GM10266 (cell line): Measurements from ENCODE around the gene TRIO.

Source experiments
- DNase-seq: peaks from one replicate; pipeline ENCODE4 v3.0.0; 2012; ENCODE audit errors: extremely low spot score
- CTCF ChIP-seq: IDR thresholded peaks from 2 replicates; pipeline ENCODE4 v1.5.1; 2012; ENCODE audit warnings: mild to moderate bottlenecking, low read depth; ENCODE audit not compliant: control insufficient read depth, insufficient read depth; ENCODE audit errors: missing control alignments

TRIO gene

GRCh38 chr5:14502294-14502690, 359.1 kb downstream of the TRIO start:
- DNase-seq = no peak
- no peak for TF ChIP-seq CTCF

GRCh38 chr5:14503017-14503680, 360.0 kb downstream of the TRIO start:
- DNase-seq = no peak
- no peak for TF ChIP-seq CTCF

- TF ChIP-seq CTCF = no peak
- no peak for DNase-seq
Observed at GRCh38 chr5:14503681-14504331, 360.7 kb downstream of the TRIO start.

- TF ChIP-seq CTCF = no peak
- no peak for DNase-seq
Observed at GRCh38 chr5:14504332-14504727, 361.2 kb downstream of the TRIO start.

- no peak for DNase-seq
- TF ChIP-seq CTCF = no peak
Observed at GRCh38 chr5:14504816-14505215, 361.7 kb downstream of the TRIO start.

- TF ChIP-seq CTCF = peak; percentile 14
- DNase-seq = peak; percentile 14
Observed at GRCh38 chr5:14505310-14506139, 362.4 kb downstream of the TRIO start.
